ENCODE results near the gene BNC1. TPM values are rescaled to one million over a fixed set of nuclear protein-coding genes. Genes with fewer than 3 reads are reported as not detected.

Gene BNC1
- total RNA-seq, 1 donor from 2014 or later, result 0.11 TPM

DNA sequence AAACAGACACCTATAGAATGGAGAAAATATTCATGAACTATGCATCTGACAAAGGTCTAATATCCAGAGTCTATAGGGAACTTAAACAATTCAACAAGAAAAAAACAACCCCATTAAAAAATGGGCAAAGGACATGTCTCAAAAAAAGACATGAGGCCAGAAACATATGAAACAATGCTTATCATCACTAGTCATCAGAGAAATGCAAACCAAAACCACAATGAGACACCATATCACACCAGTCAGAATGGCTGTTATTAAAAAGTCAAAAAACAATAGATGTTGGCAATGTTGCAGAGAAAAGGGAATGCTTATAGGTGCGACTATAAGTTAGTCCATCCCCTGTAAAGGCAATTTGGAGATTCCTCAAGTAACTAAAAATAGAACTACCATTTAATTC, 65.4 kb downstream of the BNC1 start:
- Histone ChIP-seq H3K27me3 (ENCODE audit: low read depth) (no peaks in the 10 kb centered on the region), H3K27ac (replicated peaks) (no peak overlapping the region), H3K36me3 (no peaks in the 10 kb centered on the region), H3K4me1 (no peaks in the 10 kb centered on the region), H3K9me3 (replicated peaks) (peaks cover 14% of the 10 kb centered on the region), H3K4me3 (no peak overlapping the region)
- no peak for DNase-seq
- intact Hi-C loops (cut with micrococcal nuclease), result no loop called here
- TF ChIP-seq, protein P1, sequence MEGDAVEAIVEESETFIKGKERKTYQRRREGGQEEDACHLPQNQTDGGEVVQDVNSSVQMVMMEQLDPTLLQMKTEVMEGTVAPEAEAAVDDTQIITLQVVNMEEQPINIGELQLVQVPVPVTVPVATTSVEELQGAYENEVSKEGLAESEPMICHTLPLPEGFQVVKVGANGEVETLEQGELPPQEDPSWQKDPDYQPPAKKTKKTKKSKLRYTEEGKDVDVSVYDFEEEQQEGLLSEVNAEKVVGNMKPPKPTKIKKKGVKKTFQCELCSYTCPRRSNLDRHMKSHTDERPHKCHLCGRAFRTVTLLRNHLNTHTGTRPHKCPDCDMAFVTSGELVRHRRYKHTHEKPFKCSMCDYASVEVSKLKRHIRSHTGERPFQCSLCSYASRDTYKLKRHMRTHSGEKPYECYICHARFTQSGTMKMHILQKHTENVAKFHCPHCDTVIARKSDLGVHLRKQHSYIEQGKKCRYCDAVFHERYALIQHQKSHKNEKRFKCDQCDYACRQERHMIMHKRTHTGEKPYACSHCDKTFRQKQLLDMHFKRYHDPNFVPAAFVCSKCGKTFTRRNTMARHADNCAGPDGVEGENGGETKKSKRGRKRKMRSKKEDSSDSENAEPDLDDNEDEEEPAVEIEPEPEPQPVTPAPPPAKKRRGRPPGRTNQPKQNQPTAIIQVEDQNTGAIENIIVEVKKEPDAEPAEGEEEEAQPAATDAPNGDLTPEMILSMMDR (IDR thresholded peaks at IDR 0.05; ENCODE audit: borderline replicate concordance), result no peak

DNA sequence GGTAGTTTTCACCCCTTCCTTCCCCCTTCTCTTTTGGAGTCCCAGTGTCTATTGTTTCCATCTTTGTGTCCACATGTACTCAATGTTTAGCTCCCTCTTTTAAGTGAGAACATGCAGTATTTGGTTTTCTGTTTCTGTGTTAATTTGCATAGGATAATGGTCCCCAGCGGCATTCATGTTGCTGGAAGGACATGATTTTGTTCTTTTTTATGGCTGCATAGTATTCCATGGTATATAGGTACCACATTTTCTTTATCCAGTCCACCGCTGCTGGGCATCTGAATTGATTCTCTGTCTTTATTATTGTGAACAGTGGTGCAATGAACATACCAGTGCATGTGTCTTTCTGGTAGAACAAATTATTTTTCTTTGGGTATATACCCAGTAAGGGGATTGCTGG, 69.2 kb downstream of the BNC1 start:
- Histone ChIP-seq H3K4me3 (no peak overlapping the region), H3K36me3 (no peaks in the 10 kb centered on the region), H3K9me3 (replicated peaks) (peaks cover under 1% of the 10 kb centered on the region), H3K27ac (replicated peaks) (no peak overlapping the region), H3K27me3 (ENCODE audit: low read depth) (no peaks in the 10 kb centered on the region), H3K4me1 (no peaks in the 10 kb centered on the region)
- TF ChIP-seq, protein P1 (IDR thresholded peaks at IDR 0.05; ENCODE audit: borderline replicate concordance), result no peak
- intact Hi-C loops (cut with micrococcal nuclease), result no loop called here
- no peak for DNase-seq

DNA sequence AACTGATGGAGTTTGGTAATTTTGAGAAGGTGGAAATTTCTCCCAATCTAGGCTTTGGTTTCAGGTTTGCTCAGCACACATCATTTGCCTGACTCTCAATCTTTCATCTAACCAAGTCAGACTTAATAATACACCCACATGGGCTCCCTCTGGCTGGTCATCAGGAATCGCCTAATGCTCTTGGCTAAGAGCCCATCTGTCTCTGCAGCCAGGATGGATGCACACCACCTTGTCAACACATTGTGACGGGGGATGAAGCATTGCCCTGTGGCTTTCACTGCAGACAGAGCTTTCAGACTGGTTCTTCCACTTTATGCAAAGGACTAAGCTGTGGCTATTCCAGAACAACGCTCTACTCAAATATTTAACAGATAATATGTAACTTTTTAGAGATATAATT, 73.8 kb downstream of the BNC1 start:
- H3K27me3 ChIP-seq (ENCODE audit: low read depth), result no peaks in the 10 kb centered on the region
- no peak overlapping the region for H3K4me3 ChIP-seq
- no peak overlapping the region for H3K27ac ChIP-seq (replicated peaks)
- intact Hi-C loops (cut with micrococcal nuclease), result no loop called here
- DNase-seq, result no peak
- H3K36me3 ChIP-seq, result no peaks in the 10 kb centered on the region
- H3K4me1 ChIP-seq, result peaks cover 27% of the 10 kb centered on the region
- H3K9me3 ChIP-seq (replicated peaks), result no peaks in the 10 kb centered on the region
- TF ChIP-seq, protein P1 (IDR thresholded peaks at IDR 0.05; ENCODE audit: borderline replicate concordance), result no peak

DNA sequence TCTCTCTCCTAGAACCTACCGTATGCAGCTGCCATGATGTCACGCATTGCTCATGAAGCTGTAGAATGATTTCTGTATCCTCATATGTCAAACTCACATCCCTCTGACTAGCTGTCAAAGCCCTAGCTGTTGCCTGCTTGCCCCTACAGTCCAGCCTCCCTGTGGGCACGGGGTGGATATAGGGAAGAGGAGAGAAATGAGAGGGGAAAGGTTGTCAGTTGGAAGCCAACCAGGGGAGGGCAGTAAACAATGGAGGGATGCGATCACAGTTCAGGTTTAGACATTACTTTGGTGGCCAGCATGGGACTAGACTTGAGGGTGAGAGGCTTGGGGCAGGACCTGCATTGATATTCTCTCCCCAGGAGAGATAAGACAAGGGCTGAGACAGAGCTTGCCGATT, 75.1 kb downstream of the BNC1 start:
- H3K27me3 ChIP-seq (ENCODE audit: low read depth), result no peaks in the 10 kb centered on the region
- H3K4me1 ChIP-seq, result peaks cover 40% of the 10 kb centered on the region
- H3K36me3 ChIP-seq, result no peaks in the 10 kb centered on the region
- H3K27ac ChIP-seq (replicated peaks), result no peak overlapping the region
- H3K9me3 ChIP-seq (replicated peaks), result no peaks in the 10 kb centered on the region
- H3K4me3 ChIP-seq, result no peak overlapping the region
- no peak for DNase-seq
- intact Hi-C loops (cut with micrococcal nuclease), result no loop called here
- TF ChIP-seq, protein P1 (IDR thresholded peaks at IDR 0.05; ENCODE audit: borderline replicate concordance), result no peak

DNA sequence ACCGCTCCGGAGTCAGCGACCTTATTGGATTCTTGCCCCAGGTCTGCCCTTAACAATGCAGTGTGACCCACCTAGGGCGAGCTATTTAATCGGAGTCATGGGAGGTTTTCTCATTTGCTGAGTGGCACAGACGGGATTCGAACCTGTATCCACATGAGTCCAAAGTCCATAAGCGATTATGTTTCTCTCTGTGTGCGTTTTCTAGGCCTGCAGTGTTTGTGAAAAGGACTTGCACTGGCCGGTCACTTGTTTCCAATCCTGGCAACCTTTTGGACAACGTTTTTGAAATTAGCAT, 76.2 kb downstream of the BNC1 start:
- intact Hi-C loops (cut with micrococcal nuclease), result no loop called here
- TF ChIP-seq, protein P1 (IDR thresholded peaks at IDR 0.05; ENCODE audit: borderline replicate concordance), result no peak
- DNase-seq, result no peak

More for the DNA sequence above, 76.2 kb downstream of the BNC1 start:
- H3K4me3 ChIP-seq, result peak overlapping the region; percentile 92
- H3K9me3 ChIP-seq (replicated peaks), result no peaks in the 10 kb centered on the region
- H3K4me1 ChIP-seq, result peaks cover 44% of the 10 kb centered on the region
- no peaks in the 10 kb centered on the region for H3K27me3 ChIP-seq (ENCODE audit: low read depth)
- peak overlapping the region; percentile 93 for H3K27ac ChIP-seq (replicated peaks)
- no peaks in the 10 kb centered on the region for H3K36me3 ChIP-seq
